GM12874 (cell line): ENCODE results near the gene PKDCC.

Experiments
- TF ChIP-seq, protein P1 (sequence below): IDR thresholded peaks from 2 replicates; pipeline ENCODE4 v1.5.1; 2011; ENCODE audit warnings: low read depth, mild to moderate bottlenecking, control low read depth, low read length, moderate library complexity; ENCODE audit not compliant: insufficient read depth

The PKDCC gene

DNA sequence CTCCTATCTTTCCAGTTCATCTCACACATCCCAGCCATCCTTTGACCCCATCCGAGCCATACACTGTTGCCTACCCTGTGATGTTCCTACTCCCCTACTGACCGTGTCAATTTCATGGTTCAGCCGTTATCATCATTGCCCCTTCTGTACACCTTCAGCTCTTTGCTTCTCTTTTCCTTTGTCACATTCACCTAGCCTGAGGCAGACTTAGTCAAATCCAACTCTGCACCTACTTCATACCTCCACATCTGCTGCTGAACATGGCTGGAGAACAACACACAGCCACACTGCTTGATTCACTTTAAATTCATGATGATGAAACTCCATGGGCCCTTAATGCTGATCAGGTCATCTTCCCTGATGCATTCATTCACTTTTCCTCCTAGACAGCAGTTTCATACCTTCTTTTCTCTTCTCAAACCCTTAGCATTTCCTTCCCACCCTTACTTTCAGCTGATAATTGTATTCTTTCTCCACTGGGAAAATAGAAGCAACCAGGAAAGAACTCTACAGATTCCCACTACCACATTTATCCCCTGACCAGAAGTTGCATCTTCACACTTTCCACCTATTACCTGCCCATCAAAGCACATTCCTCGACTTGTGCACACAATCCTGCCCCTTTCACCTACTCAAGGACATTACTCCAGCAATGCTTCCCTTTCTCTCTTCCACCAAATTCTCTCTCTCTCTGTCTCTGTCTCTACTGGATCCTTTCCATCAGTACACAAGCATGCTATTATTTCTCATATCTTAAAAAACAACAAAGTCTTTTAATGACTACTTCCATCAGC is 59.6 kb downstream of the PKDCC start:
- TF ChIP-seq, protein P1, sequence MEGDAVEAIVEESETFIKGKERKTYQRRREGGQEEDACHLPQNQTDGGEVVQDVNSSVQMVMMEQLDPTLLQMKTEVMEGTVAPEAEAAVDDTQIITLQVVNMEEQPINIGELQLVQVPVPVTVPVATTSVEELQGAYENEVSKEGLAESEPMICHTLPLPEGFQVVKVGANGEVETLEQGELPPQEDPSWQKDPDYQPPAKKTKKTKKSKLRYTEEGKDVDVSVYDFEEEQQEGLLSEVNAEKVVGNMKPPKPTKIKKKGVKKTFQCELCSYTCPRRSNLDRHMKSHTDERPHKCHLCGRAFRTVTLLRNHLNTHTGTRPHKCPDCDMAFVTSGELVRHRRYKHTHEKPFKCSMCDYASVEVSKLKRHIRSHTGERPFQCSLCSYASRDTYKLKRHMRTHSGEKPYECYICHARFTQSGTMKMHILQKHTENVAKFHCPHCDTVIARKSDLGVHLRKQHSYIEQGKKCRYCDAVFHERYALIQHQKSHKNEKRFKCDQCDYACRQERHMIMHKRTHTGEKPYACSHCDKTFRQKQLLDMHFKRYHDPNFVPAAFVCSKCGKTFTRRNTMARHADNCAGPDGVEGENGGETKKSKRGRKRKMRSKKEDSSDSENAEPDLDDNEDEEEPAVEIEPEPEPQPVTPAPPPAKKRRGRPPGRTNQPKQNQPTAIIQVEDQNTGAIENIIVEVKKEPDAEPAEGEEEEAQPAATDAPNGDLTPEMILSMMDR, result no peak
